ENCODE results near the gene ADAM19.
"Not testable (repeated sequence)": the region's sequence is repeated elsewhere in the genome, so short reads cannot be mapped to it uniquely, and the experiment has no call there.

The ADAM19 gene

DNA sequence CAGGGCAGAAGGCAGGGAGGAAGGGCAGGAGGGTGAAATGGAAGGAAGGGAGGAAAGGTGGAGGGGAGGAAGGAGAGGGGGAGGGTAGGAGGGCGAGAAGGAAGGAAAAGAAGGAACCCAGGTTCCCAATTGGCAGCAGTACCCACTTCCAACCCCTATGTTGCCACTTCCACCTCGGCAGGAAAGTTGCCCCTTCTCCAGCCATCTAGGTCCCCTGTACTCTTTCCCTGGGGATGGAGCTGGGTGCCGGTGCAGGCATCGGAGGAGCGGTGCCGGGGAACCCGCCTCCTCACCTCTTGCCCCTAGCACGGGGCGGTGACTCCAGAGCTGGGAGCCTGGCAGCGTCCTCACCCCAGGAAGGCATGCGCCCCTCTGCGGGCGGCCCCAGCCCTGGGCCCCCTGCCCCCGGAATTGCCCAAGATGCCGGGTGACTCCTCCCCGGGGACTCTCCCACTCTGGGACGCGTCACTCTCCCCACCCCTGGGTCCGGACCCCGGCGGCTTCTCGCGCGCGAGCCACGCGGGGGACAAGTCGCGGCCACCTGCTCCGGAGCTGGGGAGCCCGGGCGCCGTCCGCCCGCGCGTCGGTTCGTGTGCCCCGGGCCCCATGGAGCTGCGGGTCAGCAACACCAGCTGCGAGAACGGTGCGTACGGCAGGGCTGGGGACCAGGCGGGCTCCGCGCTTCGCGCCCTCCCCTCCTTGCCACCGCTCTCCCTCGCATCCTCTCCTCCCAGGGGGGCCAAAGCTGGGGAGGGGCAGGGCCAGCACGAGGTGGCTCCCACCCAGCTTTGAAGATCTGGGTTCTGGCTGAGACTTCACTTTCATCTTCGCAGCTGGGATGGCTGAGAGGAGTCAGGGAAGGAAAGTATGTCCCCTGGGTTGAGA lies 115.6 kb downstream of the ADAM19 start, which contains the start of gene NIPAL4:
Gene NIPAL4, plus strand, starts transcription at position 499 of the 885 bp plus-strand sequence. Its CDS starts 108 bp downstream, at position 607.
- no peak for DNase-seq (ENCODE audit: low read depth)

DNA sequence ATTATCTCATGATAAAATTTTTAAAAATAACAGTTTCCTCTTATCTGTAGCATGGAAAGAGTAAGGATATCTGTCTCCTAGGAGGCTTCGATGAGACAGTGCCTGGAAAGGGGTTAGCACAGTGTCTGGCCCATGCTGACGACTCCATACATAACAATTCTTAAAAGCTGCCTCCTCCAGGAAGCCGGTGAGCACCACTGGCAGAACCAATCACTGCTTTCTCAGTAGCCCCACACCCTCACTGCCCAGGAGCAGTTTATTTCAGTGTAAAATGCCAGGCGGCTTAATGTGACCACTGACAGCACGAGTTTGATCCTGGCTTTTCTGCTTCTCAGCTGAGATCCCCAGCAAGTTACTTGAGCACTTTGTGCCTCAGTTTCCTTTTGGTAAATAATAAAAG lies 116.7 kb downstream of the ADAM19 start:
- no peak for DNase-seq (ENCODE audit: low read depth)

DNA sequence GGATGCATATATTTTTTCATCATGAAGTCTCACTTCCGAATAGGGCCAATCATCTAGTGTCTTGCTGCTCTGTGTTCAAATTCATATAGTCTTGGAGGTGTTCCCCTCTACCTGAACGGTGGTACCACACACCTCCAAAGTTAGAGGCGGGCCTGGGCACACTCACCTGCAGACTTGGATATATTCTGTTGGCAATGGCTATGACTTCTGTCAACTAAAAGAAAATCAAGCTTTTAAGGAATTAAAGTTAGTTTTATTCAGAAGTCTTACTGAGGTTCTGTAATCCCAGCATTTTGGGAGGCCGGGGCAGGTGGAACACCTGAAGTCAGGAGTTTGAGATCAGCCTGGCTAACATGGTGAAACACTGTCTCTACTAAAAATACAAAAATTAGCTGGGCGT lies 118.2 kb downstream of the ADAM19 start:
- DNase-seq (ENCODE audit: low read depth): no peak

DNA sequence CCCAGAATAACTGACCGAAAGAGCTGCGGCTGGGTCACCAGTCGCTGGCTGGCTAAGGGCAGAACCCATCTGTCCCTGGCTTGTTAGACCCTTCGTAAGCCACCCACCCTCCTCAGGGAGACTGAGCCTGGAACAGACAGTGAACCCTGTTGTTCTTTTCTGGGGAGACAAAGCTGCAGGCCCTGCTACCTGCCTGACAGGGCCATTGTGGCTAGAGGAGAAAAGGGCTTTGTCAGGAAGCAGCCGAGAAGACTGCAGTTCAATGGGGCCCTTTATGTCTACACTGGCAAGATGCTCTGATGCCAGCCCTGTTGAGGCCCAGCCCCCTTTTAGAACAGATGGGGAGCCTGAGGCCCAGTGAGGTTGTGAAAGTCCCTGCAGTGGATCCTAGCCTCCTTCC lies 119.3 kb downstream of the ADAM19 start:
- no peak for DNase-seq (ENCODE audit: low read depth)

DNA sequence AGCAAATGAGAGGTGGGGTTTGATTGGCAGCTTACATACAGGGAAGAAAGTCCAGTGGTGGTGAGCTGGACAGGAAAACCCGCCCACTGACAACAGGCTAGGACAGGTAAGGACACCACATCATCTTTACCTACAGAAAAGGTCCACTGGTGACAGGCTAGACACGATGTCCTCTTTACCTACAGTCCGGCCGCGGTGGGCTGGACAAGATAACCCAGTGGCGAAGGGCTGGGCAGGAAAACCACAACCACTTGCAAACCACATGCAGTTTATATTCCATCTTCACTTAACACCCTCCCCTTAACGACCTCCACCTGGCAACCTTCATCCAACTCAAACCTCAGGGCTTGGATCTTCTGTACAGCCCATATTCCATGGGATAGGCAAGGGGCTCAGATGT lies 120.5 kb downstream of the ADAM19 start:
- DNase-seq (ENCODE audit: low read depth): no peak

DNA sequence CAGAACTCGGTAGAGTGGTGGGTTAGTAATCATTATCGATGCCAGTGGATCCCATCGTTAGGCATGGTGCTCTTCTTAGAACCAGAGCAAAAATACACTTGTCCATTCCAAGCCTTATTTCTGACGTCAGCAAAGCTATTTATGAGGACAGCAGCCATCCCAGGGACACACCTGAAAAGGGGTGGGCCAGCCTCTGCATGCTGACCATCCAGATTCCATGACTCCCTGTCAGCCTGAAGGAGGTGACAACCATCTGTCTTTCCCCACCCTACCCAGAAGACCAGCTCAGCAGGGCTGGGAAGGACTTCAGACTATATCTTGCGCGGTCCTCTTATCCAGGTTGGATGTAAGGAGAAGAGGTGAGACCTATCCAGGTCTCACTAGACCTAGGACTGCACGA lies 121.3 kb downstream of the ADAM19 start:
- DNase-seq (ENCODE audit: low read depth): no peak

DNA sequence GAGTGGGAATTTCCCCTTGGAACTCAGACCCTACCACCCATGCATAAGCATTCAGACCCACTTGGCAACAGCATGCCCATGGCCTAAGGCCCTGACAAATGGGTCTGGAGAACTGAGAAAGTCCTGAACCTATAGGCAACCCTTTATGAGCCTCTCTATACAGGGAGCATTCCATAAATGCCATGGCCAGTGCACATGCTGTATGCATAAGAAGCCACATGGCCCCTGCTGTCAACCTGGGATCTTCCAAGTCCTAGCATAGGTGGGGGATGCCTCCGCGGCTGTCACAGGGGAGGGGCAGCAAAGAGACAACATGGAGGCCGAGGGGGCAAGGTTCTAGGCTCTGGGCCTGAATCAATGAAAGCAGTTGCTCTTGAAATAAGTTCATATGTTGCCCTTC lies 123.8 kb downstream of the ADAM19 start:
- no peak for DNase-seq (ENCODE audit: low read depth)

DNA sequence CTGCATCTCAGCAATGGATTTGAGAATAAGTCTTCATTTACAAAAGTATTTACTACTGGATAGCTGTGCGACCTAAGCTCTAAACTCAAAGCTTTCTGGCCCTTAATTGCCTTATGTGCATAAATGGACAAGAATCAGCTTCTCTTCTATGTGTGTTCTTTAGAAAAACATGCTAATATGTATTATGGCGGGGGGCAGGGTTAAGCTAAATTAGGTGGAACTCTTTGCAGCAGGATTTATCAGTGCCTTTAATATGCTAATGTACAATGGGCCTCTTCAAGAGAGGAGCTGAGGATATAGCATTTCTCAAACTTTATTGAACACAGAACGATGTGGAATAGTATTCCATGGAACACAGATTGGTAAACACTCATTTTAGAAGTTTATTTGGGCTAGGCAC lies 125.6 kb downstream of the ADAM19 start:
- DNase-seq (ENCODE audit: low read depth): no peak

DNA sequence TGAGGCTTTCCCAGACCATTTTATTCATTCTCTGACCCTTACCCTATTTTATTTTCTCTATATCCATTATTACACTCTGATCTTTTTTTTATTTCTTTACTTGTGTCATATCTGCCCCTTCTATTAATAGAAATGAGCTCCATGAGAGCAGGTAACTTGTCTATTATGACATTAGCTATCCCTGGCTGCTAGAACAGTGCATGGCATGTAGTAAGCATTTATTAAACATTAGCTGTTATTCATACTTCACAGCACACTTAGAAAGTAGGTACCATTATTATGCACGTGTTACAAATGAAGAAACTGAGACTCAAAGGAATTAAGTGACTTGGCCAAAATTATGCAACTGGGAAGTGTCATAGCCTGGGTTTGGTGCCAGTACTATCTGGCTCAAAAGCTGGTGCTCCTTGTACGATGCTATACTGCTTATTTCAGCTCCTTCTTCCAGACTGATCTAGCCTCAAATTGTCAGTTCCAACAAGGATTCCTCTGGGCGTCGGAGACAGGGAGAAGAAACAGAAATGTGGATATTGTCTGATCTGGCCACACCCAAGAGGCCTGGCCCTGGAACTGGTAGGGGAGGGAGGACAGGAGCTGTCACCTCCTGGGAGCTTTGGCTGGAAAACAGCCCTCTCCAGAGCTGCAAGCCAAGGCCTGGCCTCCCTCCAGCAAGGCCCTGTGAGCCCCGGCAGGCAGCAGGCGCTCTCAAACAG lies 126.4 kb downstream of the ADAM19 start:
- DNase-seq (ENCODE audit: low read depth): no peak

DNA sequence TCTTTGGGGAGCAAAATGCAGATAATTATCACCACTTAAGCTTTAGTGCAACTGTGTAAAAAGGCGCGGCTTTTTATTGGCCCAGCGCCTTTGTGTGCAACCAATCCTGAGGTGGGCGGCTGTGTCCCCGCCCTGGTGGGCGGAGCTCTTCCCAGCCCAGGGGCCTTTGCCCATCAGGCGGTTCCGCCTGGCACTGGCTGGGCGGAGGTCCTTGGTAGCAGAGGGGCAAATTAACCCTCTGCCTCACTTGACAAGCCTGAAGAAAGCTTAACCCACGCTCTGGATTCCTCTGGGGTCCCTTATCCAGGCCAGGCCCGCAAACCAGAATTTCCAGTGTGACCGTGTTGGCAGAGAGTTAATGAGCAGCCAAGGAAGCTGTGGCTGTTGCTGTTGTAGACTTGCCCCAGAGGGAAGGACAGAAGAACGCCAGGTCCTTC lies 128.4 kb downstream of the ADAM19 start:
- no peak for DNase-seq (ENCODE audit: low read depth)

DNA sequence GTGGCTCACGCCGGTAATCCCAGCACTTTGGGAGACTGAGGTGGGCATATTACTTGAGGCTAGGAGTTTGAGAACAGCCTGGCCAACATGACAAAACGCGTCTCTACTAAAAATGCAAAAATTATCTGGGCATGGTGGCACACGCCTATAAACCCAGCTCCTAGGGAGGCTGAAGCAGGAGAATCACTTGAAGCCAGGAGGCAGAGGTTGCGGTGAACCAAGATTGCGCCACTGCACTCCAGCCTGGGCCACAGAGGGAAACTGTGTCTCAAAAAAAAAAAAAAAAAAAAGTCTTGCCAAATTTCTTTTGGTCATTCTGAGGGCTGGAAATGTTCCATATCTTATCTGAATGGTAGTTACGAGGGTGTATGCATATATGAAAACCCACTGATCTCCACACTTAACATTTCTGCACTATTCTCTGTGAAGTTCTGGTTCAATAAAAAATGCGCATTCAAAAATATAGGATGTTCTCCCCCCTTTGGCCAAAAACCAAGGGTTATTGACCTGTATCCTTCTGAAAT lies 129.1 kb downstream of the ADAM19 start:
- DNase-seq (ENCODE audit: low read depth): no peak

DNA sequence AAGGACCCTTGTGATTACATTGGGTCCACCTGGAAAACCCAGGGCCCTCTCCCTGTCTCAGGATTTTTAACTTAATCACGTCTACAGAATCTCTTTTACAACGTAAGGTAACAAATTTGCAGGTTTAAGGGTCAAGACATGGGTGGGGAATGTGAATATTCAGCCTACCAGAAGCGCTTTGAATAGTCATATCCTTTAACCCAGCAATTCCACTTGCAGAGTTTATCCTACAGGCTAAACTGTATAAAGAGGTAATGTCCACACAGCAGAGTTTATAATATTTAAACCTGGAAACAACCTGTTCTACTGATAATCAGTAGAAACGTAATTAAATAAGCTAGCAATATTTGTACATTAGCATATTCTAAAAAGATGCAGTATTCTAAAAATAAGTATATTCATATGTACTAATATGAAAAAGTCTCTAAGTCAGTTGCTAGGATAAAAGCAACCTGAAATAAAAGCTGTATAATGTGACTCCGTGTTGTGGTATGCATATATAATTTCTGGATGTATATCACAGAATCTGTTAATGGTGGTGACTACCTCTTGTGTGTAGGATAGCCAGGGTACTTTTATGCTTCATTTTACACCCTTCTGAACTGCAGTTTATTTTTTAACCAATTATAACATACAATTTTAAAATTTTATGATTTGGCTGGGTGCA lies 129.7 kb downstream of the ADAM19 start:
- DNase-seq (ENCODE audit: low read depth): no peak

DNA sequence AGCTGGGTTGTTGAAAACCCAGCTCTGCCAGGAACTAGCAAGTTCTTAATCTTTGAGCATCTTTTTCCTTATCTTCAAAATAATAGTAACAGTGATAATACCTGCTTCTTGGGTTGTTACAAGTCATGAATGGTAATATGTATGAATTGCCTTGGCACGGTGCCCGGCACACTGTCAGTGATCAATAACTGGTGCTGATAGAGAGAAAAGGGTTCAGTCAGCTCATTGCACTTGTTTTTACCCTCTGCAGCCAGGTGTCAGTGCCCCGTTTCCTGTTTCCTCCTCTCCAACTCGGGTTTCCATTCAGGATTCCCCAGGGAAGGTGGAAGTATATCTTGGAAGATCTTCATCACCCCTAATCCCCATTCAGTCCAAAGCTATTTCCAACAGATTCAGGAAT lies 131.4 kb downstream of the ADAM19 start:
- DNase-seq (ENCODE audit: low read depth): no peak

DNA sequence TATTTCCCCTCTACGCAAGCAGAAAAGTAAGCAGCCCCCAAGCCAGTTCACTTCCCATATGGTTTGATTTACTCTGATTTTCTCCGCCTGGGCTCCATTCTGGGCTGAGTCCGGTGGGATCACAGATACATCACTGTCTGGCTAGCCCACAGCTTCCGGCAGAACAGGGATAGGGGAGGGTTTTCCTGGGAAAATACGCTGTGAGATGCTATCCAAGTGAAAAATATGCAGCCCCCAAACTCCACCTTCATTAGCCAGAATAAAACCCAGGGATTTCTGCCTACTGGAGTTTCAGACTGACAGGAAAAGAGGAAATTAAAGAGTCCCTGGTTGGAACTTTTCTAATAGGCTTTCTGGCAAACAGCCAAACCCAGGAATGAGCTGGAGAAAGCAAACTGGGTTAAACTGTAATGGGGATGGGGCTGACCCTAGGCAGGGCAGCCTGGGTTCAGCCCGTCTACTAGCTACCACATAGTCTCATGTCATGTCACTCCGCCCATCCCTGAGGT lies 132.5 kb downstream of the ADAM19 start:
- no peak for DNase-seq (ENCODE audit: low read depth)

DNA sequence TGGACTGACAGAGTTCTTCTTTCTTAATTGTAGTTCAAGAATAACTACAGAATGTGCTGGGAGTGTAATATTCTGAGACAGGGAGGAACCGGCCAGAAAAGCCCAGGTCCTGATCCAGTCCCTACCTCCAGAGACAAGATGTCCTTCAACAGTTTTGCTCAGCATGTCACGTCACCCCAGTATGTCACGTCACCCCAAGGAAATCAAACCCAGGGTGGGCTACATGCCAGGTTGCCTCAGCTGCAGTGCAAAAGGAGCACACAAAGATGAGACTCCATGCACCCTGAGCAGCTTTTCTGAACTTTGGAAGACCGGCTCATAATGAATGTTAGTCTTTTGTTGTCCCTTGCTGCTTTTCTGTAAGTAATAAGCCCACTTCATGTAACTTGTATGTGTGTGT lies 141.5 kb downstream of the ADAM19 start:
- no peak for DNase-seq (ENCODE audit: low read depth)

DNA sequence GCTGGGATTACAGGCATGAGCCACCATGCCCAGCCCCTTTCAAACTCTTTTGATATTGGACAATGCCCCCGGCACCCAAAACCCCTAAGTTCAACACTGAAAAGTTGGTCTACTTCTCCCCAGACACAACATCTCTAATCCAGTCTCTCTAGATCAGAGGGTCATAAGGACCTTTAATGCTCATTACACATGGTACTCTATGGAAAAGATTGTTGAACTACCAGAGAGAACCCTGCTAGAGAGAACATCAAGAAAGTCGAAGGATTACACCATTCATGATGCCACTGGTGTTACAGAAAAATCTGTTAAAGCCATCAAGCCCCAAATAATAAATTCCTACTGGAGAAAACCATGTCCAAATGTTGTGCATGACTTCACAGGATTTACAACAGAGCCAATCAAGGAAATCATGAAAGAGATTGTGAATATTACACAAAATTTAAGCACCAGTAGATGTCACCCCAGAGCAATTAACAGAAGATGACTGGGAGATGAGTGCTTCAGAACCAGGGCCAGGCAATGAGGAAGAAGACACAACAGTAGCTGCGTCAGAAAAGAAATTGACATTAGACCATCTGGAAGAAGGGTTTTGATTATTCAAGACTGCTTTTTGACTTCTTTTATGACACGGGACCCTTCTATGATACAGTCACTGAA lies 143.9 kb downstream of the ADAM19 start:
- DNase-seq (ENCODE audit: low read depth): no peak

DNA sequence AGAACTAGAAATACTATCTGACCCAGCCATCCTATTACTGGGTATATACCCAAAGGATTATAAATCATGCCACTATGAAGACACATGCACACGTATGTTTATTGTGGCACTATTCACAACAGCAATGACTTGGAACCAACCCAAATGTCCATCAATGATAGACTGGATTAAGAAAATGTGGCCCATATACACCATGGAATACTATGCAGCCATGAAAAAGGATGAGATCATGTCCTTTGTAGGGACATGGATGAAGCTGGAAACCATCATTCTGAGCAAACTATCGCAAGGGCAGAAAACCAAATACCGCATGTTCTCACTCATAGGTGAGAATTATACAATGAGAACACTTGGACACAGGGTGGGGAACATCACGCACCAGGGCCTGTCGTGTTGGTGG lies 145.7 kb downstream of the ADAM19 start:
- DNase-seq (ENCODE audit: low read depth): not testable (repeated sequence)
